ENCODE data around the gene CCDC87. TPM values are rescaled to one million over a fixed set of nuclear protein-coding genes. Genes with fewer than 3 reads are reported as not detected.

Gene CCDC87
- total RNA-seq, 6 experiments from 2014 or later = 0.07 to 0.37 (median 0.12) TPM; not detected in 1

DNA sequence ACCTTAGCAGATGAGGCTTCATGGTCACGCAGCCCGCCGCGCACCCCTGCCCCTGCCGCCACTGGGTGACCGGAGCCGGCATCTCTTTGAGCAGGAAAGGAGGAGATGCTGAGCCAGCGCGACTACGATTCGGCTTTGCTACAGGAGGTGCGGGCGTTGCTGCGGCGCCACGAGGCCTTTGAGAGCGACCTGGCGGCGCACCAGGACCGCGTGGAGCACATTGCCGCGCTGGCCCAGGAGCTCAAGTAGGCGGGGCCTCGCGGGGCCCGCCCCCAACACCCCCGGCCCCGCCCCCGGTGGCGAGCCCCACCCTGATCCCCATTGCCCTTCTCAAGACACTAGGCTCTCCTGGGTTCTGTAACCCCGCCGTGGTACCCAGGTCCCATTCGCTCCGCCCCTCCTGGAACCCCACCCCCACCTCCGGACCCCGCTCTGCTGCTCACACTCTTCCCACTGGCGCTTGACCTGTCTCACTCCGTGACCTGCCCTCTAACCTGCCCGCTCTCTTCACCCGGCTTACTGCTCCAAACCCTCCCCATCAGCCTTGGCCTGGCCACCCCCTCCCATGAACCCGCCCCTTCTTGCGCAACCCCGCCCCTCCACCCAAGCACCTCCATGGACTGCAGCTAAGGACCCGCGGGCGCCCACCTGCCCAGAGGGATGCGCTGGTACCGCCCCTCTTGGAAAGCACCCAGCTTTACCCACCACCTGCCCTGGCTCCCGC is 33.6 kb downstream of the CCDC87 start:
- Histone ChIP-seq H3K27me3 (no peaks in the 10 kb centered on the region), H3K4me3 (no peak overlapping the region), H3K9me3 (no peaks in the 10 kb centered on the region), H3K27ac (no peak overlapping the region), H3K36me3 (no peaks in the 10 kb centered on the region), H3K4me1 (peaks cover 0 to 4% (median 0%) of the 10 kb centered on the region in 4 donors)
- WGBS (ENCODE audit: insufficient coverage, low coverage, low lambda C conversion rate, missing lambda C conversion rate) = 16% methylated on average over 10 of the region's 50 CpGs
- ATAC-seq (peak in 3 of 4 donors; percentile 39 to 43 (median 43)), DNase-seq (no peak)
- TF ChIP-seq CTCF (IDR thresholded peaks at IDR 0.05) (no peak), POLR2A (IDR thresholded peaks at IDR 0.05) (no peak)
- intact Hi-C loops (cut with DNase I) = no loop called here

DNA sequence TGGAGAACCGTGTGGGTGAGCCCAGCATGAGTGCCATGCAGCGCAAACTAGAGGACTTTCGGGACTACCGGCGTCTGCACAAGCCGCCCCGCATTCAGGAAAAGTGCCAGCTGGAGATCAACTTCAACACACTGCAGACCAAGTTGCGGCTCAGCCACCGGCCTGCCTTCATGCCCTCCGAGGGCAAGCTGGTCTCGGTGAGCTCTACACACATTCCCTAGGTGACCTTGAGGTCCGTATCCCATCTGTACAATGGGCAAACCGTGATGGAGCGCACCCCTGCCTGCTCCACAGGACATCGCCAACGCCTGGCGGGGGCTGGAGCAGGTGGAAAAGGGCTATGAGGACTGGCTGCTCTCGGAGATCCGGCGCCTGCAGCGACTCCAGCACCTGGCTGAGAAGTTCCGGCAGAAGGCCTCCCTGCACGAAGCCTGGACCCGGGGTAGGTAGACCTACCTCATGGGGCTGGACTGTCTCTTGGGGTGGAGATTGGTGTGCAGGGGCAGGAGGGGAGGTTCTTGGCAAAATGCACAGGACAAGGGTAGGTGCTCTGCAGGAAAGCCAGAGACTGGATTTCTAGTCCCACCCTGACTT is 35.0 kb downstream of the CCDC87 start:
- no CpG with 5 or more reads among the region's 24 CpGs for WGBS (ENCODE audit: insufficient coverage, low coverage, low lambda C conversion rate, missing lambda C conversion rate)
- Histone ChIP-seq H3K27ac (no peak overlapping the region), H3K9me3 (no peaks in the 10 kb centered on the region), H3K36me3 (no peaks in the 10 kb centered on the region), H3K27me3 (no peaks in the 10 kb centered on the region), H3K4me1 (peaks cover 0 to 4% (median 0%) of the 10 kb centered on the region in 4 donors), H3K4me3 (no peak overlapping the region)
- intact Hi-C loops (cut with DNase I) = no loop called here
- ATAC-seq = no peak
- no peak for DNase-seq
- TF ChIP-seq POLR2A (IDR thresholded peaks at IDR 0.05) = no peak
- no peak for TF ChIP-seq CTCF (IDR thresholded peaks at IDR 0.05)

GRCh38 chr11:66556086-66556485 is 36.8 kb downstream of the CCDC87 start:
- H3K27ac ChIP-seq = no peak overlapping the region
- TF ChIP-seq CTCF (IDR thresholded peaks at IDR 0.05) (no peak), POLR2A (IDR thresholded peaks at IDR 0.05) (no peak)
- H3K4me1 ChIP-seq = peaks cover 0 to 4% (median 0%) of the 10 kb centered on the region in 4 donors
- 100% methylated on average over 1 of the region's 7 CpGs for WGBS (ENCODE audit: insufficient coverage, low coverage, low lambda C conversion rate, missing lambda C conversion rate)
- no peak for DNase-seq
- H3K4me3 ChIP-seq = no peak overlapping the region
- no peaks in the 10 kb centered on the region for H3K27me3 ChIP-seq
- intact Hi-C loops (cut with DNase I) = no loop called here
- no peaks in the 10 kb centered on the region for H3K9me3 ChIP-seq
- no peak for ATAC-seq
- H3K36me3 ChIP-seq = no peaks in the 10 kb centered on the region

DNA sequence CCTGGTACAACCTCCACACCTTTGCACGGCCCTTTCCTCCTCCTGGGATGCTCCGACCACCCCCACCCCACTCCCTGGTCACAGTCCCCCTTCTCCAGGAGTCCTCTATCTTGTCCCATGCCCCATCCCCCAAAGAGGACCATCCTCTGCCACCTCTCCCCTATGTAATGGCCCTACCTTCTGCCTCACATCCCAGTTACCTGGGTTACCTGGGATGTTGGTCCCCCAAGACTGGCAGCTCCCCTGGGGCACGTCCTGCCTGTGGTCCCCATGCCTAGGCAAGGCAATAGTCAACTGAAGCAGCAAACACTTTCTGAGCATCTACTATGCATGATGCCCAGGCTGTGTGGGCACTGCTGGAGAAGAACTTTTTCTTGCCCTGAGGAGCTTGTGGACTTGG is 37.4 kb downstream of the CCDC87 start:
- peaks cover 0 to 4% (median 0%) of the 10 kb centered on the region in 4 donors for H3K4me1 ChIP-seq
- no peak overlapping the region for H3K27ac ChIP-seq
- no peak for TF ChIP-seq POLR2A (IDR thresholded peaks at IDR 0.05)
- no peaks in the 10 kb centered on the region for H3K9me3 ChIP-seq
- 52% methylated on average over 3 of the region's 3 CpGs for WGBS (ENCODE audit: insufficient coverage, low coverage, low lambda C conversion rate, missing lambda C conversion rate)
- intact Hi-C loops (cut with DNase I) = no loop called here
- no peaks in the 10 kb centered on the region for H3K27me3 ChIP-seq
- DNase-seq (no peak), ATAC-seq (no peak)
- H3K36me3 ChIP-seq = no peaks in the 10 kb centered on the region
- no peak overlapping the region for H3K4me3 ChIP-seq

GRCh38 chr11:66554602-66555001 is 38.3 kb downstream of the CCDC87 start:
- H3K36me3 ChIP-seq = no peaks in the 10 kb centered on the region
- no peak overlapping the region for H3K4me3 ChIP-seq
- TF ChIP-seq CTCF (IDR thresholded peaks at IDR 0.05) (no peak), POLR2A (IDR thresholded peaks at IDR 0.05) (no peak)
- no peak overlapping the region for H3K27ac ChIP-seq
- no peaks in the 10 kb centered on the region for H3K27me3 ChIP-seq
- intact Hi-C loops (cut with DNase I) = no loop called here
- no peak for ATAC-seq
- no peaks in the 10 kb centered on the region for H3K9me3 ChIP-seq
- no peak for DNase-seq
- WGBS (ENCODE audit: insufficient coverage, low coverage, low lambda C conversion rate, missing lambda C conversion rate) = 83% methylated on average over 4 of the region's 5 CpGs
- peaks cover 0 to 4% (median 0%) of the 10 kb centered on the region in 4 donors for H3K4me1 ChIP-seq
